Uterus (tissue), 4 donors: Measurements from ENCODE around the gene CT45A5. TPM values are rescaled to one million over a fixed set of nuclear protein-coding genes. Genes with fewer than 3 reads are reported as not detected.
"Not testable (repeated sequence)": the region's sequence is repeated elsewhere in the genome, so short reads cannot be mapped to it uniquely, and the experiment has no call there.

Experiments used
- DNase-seq, 2 donors: peaks; one replicate each; pipeline ENCODE4 v3.0.0-alpha.2; 2019 to 2020
- H3K27ac ChIP-seq, 2 donors: fragments of 200-600 bp; sonication (generic); 1 replicate in 1 of 2; 2 replicates in 1 of 2; pipeline ENCODE4 v1.5.1; 2016 to 2018
- H3K27me3 ChIP-seq, 2 donors: fragments of 200-600 bp; sonication (generic); one replicate each; pipeline ENCODE4 v1.5.1; 2018 to 2019; ENCODE audit warnings: control low read depth in 1 of 2
- H3K36me3 ChIP-seq, 2 donors: fragments of 200-600 bp; sonication (generic); one replicate each; pipeline ENCODE4 v1.5.1; 2019; ENCODE audit warnings: control low read depth in 1 of 2
- H3K4me1 ChIP-seq, 2 donors: fragments of 200-600 bp; sonication (generic); one replicate each; pipeline ENCODE4 v1.5.1; 2018 to 2019; ENCODE audit warnings: control low read depth in 1 of 2
- H3K4me3 ChIP-seq, 2 donors: fragments of 200-600 bp; sonication (generic); 1 replicate in 1 of 2; 2 replicates in 1 of 2; pipeline ENCODE4 v1.5.1; 2018 to 2019; ENCODE audit warnings: mild to moderate bottlenecking in 1 of 2
- H3K9me3 ChIP-seq, 2 donors: fragments of 200-600 bp; sonication (generic); one replicate each; pipeline ENCODE4 v1.5.1; 2019; ENCODE audit warnings: control low read depth in 1 of 2
- POLR2A ChIP-seq, 2 donors: fragments of 450-650 bp; IDR thresholded peaks; one replicate each; pipeline ENCODE4 v1.6.1; 2016; ENCODE audit warnings: antibody characterized with exemption in 2 of 2, mild to moderate bottlenecking in 1 of 2, moderate library complexity in 1 of 2
- intact Hi-C: fragments of 100-400 bp; cut with DNase I; formaldehyde crosslinking; loops from one replicate; pipeline ENCODE4 v1.15.1; 2023; ENCODE audit warnings: low total_unique reads
- total RNA-seq, 4 donors: library from RNA; depleted of rRNA in 3 of 4; stranded (reverse); fragments of >200 nt in 3 of 4; gene quantifications; one replicate each; pipeline versions ENCODE4 v1.1.0 to v1.2.4, GENCODE V29; 2014 to 2023
- TF ChIP-seq, protein P1 (sequence below), 4 experiments: fragments of 200-600 bp in 2 of 4; fragments of 450-650 bp in 2 of 4; sonication (generic) in 2 of 4; IDR thresholded peaks; one replicate each; pipeline ENCODE4 v1.5.1; 2016 to 2019; ENCODE audit warnings: antibody characterized with exemption in 4 of 4, mild to moderate bottlenecking in 2 of 4, moderate library complexity in 1 of 4
- donor health status: DM: yes; HTN: yes; CAD: no.

Gene CT45A5, protein sequence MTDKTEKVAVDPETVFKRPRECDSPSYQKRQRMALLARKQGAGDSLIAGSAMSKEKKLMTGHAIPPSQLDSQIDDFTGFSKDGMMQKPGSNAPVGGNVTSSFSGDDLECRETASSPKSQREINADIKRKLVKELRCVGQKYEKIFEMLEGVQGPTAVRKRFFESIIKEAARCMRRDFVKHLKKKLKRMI
- not detected for total RNA-seq

DNA sequence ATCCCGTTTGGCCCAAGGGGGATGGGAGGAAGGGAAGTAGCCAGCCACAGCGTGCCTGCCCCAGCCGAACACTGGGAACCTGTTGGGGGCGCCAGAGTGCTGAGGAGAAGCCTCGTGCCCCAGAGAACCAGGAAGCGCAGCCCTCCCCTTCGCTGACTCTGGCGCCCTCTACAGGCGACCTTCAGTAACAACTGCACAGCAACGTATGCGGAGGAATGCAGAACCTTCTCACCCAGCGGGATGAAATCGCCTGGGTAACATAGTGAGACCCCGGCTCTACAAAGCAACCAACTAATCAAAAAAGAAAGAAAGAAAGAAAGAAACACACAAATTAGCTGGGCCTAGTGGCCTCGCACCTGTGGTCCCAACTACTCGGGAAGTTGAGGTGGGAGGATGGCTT is at the start of gene CT45A5:
TSS of gene CT45A5 (minus strand) at position 101 of the 400 bp plus-strand sequence. CDS start 3,774 bp downstream, outside the sequence.
- H3K27ac ChIP-seq, intact Hi-C loops, DNase-seq, H3K36me3 ChIP-seq, H3K4me3 ChIP-seq, H3K9me3 ChIP-seq, H3K27me3 ChIP-seq, H3K4me1 ChIP-seq: not testable (repeated sequence)

DNA sequence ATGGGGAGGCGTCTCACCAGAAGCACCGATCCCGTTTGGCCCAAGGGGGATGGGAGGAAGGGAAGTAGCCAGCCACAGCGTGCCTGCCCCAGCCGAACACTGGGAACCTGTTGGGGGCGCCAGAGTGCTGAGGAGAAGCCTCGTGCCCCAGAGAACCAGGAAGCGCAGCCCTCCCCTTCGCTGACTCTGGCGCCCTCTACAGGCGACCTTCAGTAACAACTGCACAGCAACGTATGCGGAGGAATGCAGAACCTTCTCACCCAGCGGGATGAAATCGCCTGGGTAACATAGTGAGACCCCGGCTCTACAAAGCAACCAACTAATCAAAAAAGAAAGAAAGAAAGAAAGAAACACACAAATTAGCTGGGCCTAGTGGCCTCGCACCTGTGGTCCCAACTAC is 34.6 kb upstream of the CT45A5 start, which contains the start of gene CT45A2:
TSS of gene CT45A2 (minus strand) at position 101 of the 400 bp plus-strand sequence. CDS start 3,747 bp downstream, outside the sequence.
- intact Hi-C loops, H3K27ac ChIP-seq, H3K4me3 ChIP-seq, DNase-seq, H3K27me3 ChIP-seq, H3K4me1 ChIP-seq, H3K36me3 ChIP-seq, H3K9me3 ChIP-seq: not testable (repeated sequence)

- H3K9me3 ChIP-seq, intact Hi-C loops, H3K4me3 ChIP-seq, H3K4me1 ChIP-seq, H3K36me3 ChIP-seq, H3K27ac ChIP-seq, DNase-seq, H3K27me3 ChIP-seq: not testable (repeated sequence)
Observed at GRCh38 chrX:135802687-135803086, 17.4 kb upstream of the CT45A5 start, which contains the start of gene CT45A6. Gene CT45A6 (minus strand): TSS chrX:135802787. CDS start chrX:135798993, 3,794 bp downstream.

DNA sequence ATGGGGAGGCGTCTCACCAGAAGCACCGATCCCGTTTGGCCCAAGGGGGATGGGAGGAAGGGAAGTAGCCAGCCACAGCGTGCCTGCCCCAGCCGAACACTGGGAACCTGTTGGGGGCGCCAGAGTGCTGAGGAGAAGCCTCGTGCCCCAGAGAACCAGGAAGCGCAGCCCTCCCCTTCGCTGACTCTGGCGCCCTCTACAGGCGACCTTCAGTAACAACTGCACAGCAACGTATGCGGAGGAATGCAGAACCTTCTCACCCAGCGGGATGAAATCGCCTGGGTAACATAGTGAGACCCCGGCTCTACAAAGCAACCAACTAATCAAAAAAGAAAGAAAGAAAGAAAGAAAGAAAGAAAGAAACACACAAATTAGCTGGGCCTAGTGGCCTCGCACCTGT is 17.2 kb downstream of the CT45A5 start, which contains the start of gene CT45A3:
TSS of gene CT45A3 (minus strand) at position 101 of the 400 bp plus-strand sequence. CDS start 3,747 bp downstream, outside the sequence.
- intact Hi-C loops, H3K9me3 ChIP-seq, H3K27ac ChIP-seq, H3K36me3 ChIP-seq, DNase-seq, H3K4me3 ChIP-seq, H3K4me1 ChIP-seq, H3K27me3 ChIP-seq: not testable (repeated sequence)

GRCh38 chrX:135744739-135745138 is 40.6 kb downstream of the CT45A5 start:
- H3K36me3 ChIP-seq, H3K4me1 ChIP-seq, DNase-seq, intact Hi-C loops, H3K27ac ChIP-seq, H3K9me3 ChIP-seq, H3K4me3 ChIP-seq, H3K27me3 ChIP-seq: not testable (repeated sequence)

DNA sequence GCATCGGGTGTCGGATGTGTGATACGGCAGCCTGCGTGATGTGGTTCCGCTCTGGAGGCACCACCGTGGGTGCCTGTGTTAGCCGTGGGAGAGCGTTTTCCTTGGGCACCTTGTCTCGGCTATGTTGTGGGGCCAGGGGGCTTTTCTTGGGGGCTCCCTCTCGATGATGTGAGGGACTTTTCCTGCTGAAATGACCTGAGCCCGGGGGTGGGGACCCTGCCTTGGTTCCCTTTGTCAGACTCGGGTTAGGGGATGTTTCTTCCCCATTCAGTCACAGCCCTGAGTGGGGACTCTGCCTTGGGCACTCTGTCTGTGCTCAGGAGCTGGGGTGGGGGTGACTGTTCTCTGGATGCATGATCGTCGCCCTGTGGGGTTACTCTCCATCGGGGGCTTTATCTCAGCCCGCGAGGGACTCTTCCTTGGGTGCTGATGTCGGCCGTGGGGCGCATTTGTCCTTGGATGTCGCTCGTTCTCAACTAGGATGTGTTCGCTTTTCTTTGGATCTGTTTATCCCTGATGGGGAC is 44.0 kb downstream of the CT45A5 start:
- Histone ChIP-seq H3K4me1 (no peaks in the 10 kb centered on the region), H3K9me3 (no peaks in the 10 kb centered on the region), H3K27me3 (no peaks in the 10 kb centered on the region), H3K36me3 (no peaks in the 10 kb centered on the region), H3K27ac (no peak overlapping the region), H3K4me3 (no peak overlapping the region)
- DNase-seq = no peak
- intact Hi-C loops = no loop called here
- no peak for TF ChIP-seq POLR2A (IDR thresholded peaks at IDR 0.05)
- TF ChIP-seq, protein P1, sequence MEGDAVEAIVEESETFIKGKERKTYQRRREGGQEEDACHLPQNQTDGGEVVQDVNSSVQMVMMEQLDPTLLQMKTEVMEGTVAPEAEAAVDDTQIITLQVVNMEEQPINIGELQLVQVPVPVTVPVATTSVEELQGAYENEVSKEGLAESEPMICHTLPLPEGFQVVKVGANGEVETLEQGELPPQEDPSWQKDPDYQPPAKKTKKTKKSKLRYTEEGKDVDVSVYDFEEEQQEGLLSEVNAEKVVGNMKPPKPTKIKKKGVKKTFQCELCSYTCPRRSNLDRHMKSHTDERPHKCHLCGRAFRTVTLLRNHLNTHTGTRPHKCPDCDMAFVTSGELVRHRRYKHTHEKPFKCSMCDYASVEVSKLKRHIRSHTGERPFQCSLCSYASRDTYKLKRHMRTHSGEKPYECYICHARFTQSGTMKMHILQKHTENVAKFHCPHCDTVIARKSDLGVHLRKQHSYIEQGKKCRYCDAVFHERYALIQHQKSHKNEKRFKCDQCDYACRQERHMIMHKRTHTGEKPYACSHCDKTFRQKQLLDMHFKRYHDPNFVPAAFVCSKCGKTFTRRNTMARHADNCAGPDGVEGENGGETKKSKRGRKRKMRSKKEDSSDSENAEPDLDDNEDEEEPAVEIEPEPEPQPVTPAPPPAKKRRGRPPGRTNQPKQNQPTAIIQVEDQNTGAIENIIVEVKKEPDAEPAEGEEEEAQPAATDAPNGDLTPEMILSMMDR (IDR thresholded peaks at IDR 0.05) = no peak

GRCh38 chrX:135740681-135741149 is 44.6 kb downstream of the CT45A5 start:
- intact Hi-C loops = no loop called here
- Histone ChIP-seq H3K4me3 (no peak overlapping the region), H3K36me3 (no peaks in the 10 kb centered on the region), H3K9me3 (no peaks in the 10 kb centered on the region), H3K27me3 (no peaks in the 10 kb centered on the region), H3K27ac (no peak overlapping the region), H3K4me1 (no peaks in the 10 kb centered on the region)
- DNase-seq = no peak
- TF ChIP-seq, protein P1 (IDR thresholded peaks at IDR 0.05) = no peak
- no peak for TF ChIP-seq POLR2A (IDR thresholded peaks at IDR 0.05)
